Measurements from ENCODE around the gene TDP2.

GRCh38 chr6:24655215-24655614 is 11.5 kb downstream of the TDP2 start:
- no peak for TF ChIP-seq CTCF (conservative IDR thresholded peaks at IDR 0.05 in 1 of 2, IDR thresholded peaks at IDR 0.05 in 1 of 2; ENCODE audit: low read depth in 1 of 2, low read length in 2 of 2)
- no peak for TF ChIP-seq EZH2 (IDR thresholded peaks at IDR 0.05; ENCODE audit: low read length, missing control alignments)

Measured in fibroblast of lung (primary cell).